H1 (cell line): ENCODE data around the gene NT5C1B. TPM values are rescaled to one million over a fixed set of nuclear protein-coding genes. Genes with fewer than 3 reads are reported as not detected.

Experiments
- CHD1 ChIP-seq: IDR thresholded peaks from 2 replicates; pipeline ENCODE4 v1.6.1; 2012; ENCODE audit warnings: low read depth, low read length, improper control_type of control experiment
- HDAC2 ChIP-seq, 2 experiments: fragments of 300-600 bp in 1 of 2; sonication (generic) in 1 of 2; IDR thresholded peaks; 2 replicates each; pipeline ENCODE4 v1.6.1; 2011 to 2012; ENCODE audit warnings: low read depth in 2 of 2, low read length in 2 of 2, mild to moderate bottlenecking in 2 of 2, moderate library complexity in 2 of 2, borderline replicate concordance in 1 of 2, inconsistent platforms in 1 of 2
- ZNF274 ChIP-seq: IDR thresholded peaks from 2 replicates; pipeline ENCODE4 v1.7.0; 2012; ENCODE audit warnings: low read length, borderline replicate concordance; ENCODE audit errors: extremely low read depth
- polyA plus RNA-seq, 7 experiments: library from polyadenylated mRNA; depleted of rRNA in 3 of 7; stranded (reverse) in 5 of 7; unstranded in 2 of 7; fragments of >200 nt in 5 of 7; fragments of 200-250 nt in 2 of 7; gene quantifications; 1 replicate in 5 of 7; 2 replicates in 1 of 7; 4 replicates in 1 of 7; pipeline versions ENCODE4 v1.2.1 to v1.2.3, GENCODE V29; 2011 to 2013; ENCODE audit warnings: missing spikeins in 2 of 7, mixed read lengths in 2 of 7
- total RNA-seq: library from RNA; stranded (reverse); fragmentation: NEBNext Ultra II Directional; extraction: Animal tissue kit (Norgen Biotek cat#: 25700); gene quantifications from 2 replicates; pipeline ENCODE4 v1.2.1, GENCODE V29; 2021
- TF ChIP-seq, protein P1 (sequence below): IDR thresholded peaks from 2 replicates; pipeline ENCODE4 v1.6.1; 2012; ENCODE audit warnings: low read length, inconsistent platforms

Gene NT5C1B
- total and polyA plus RNA-seq, 2 of the 8 experiments (the other 6 are each of a cell fraction or from before 2014, with no cell fraction given), result not detected

- TF ChIP-seq, protein P1, sequence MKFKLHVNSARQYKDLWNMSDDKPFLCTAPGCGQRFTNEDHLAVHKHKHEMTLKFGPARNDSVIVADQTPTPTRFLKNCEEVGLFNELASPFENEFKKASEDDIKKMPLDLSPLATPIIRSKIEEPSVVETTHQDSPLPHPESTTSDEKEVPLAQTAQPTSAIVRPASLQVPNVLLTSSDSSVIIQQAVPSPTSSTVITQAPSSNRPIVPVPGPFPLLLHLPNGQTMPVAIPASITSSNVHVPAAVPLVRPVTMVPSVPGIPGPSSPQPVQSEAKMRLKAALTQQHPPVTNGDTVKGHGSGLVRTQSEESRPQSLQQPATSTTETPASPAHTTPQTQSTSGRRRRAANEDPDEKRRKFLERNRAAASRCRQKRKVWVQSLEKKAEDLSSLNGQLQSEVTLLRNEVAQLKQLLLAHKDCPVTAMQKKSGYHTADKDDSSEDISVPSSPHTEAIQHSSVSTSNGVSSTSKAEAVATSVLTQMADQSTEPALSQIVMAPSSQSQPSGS, result no peak
- TF ChIP-seq CHD1 (no peak), ZNF274 (no peak), HDAC2 (IDR thresholded peaks at IDR 0.05; ENCODE audit: borderline replicate concordance in 1 of 2, low read depth in 2 of 2, low read length in 2 of 2) (no peak)
- TF ChIP-seq, all 59 proteins: peak for 0
These were observed 31.7 kb upstream of the NT5C1B start (continued) for GRCh38 chr2:18620867-18621632.
